H1 (cell line): ENCODE measurements around the gene POM121L2. TPM values are rescaled to one million over a fixed set of nuclear protein-coding genes. Genes with fewer than 3 reads are reported as not detected.

Source experiments
- CTCF ChIA-PET: fragments of 300-600 bp; sonication (Branson Sonifier 250); formaldehyde crosslinking; loops from one replicate; lab custom pipeline; 2021; ENCODE audit not compliant: partially characterized antibody; lab: Charles Lee
- POLR2A ChIA-PET: fragments of 300-600 bp; sonication (Branson Sonifier 250); formaldehyde crosslinking; loops from one replicate; lab custom pipeline; 2021; ENCODE audit warnings: inconsistent platforms; ENCODE audit not compliant: partially characterized antibody; lab: Charles Lee
- DNase-seq, 2 experiments: peaks; one replicate each; pipeline versions ENCODE4 v3.0.0 to v3.0.0-alpha.2; 2010 to 2022; ENCODE audit warnings: low spot score in 2 of 2, low read depth in 1 of 2, mixed read lengths in 1 of 2
- FAIRE-seq: peaks from 2 replicates; lab custom pipeline; 2011; peaks lifted over from hg19 to GRCh38; lab: Jason Lieb, UNC
- H2AFZ ChIP-seq: 2 replicates; pipeline ENCODE4 v1.8.1; 2012; ENCODE audit warnings: low read length, inconsistent platforms
- H2AK5ac ChIP-seq: 2 replicates; pipeline ENCODE4 v1.6.1; 2013; ENCODE audit warnings: low read depth, low read length
- H2BK120ac ChIP-seq: replicated peaks from 2 replicates; pipeline ENCODE3; 2013; ENCODE audit warnings: low read depth, low read length, inconsistent platforms
- H2BK12ac ChIP-seq: 2 replicates; pipeline ENCODE4 v1.6.1; 2013; ENCODE audit warnings: low read depth, low read length
- H2BK15ac ChIP-seq: 2 replicates; pipeline ENCODE4 v1.6.1; 2013; ENCODE audit warnings: low read length
- H2BK20ac ChIP-seq: 2 replicates; pipeline ENCODE4 v1.6.1; 2013; ENCODE audit warnings: low read length
- H2BK5ac ChIP-seq: 2 replicates; pipeline ENCODE4 v1.6.1; 2013; ENCODE audit warnings: low read depth, low read length
- H3K14ac ChIP-seq: 2 replicates; pipeline ENCODE4 v1.6.1; 2013; ENCODE audit warnings: inconsistent platforms; ENCODE audit not compliant: insufficient read length
- H3K18ac ChIP-seq: 2 replicates; pipeline ENCODE4 v1.6.1; 2013; ENCODE audit warnings: low read length; ENCODE audit errors: extremely low read depth
- H3K23ac ChIP-seq: 2 replicates; pipeline ENCODE4 v1.6.1; 2013; ENCODE audit warnings: inconsistent platforms; ENCODE audit not compliant: insufficient read length
- H3K23me2 ChIP-seq: 2 replicates; pipeline ENCODE4 v1.6.1; 2013; ENCODE audit warnings: low read depth, low read length
- H3K27ac ChIP-seq: 2 replicates; pipeline ENCODE4 v1.6.1; 2011; ENCODE audit warnings: low read depth, low read length, inconsistent platforms
- H3K27me3 ChIP-seq, 4 experiments: replicated peaks in 1 of 4; 1 replicate in 1 of 4; 2 replicates in 3 of 4; pipeline versions ENCODE4 v1.6.1 to v1.8.1; 2011 to 2013; ENCODE audit warnings: low read length in 3 of 4, mild to moderate bottlenecking in 3 of 4, inconsistent platforms in 2 of 4, mixed read lengths in 2 of 4, moderate library complexity in 1 of 4; ENCODE audit not compliant: control insufficient read depth in 3 of 4, insufficient read depth in 3 of 4; ENCODE audit errors: extremely low read depth in 1 of 4
- H3K36me3 ChIP-seq, 4 experiments: 2 replicates each; pipeline versions ENCODE4 v1.6.1 to v1.8.1; 2011 to 2013; ENCODE audit warnings: mild to moderate bottlenecking in 4 of 4, low read length in 3 of 4, moderate library complexity in 2 of 4, control low read depth in 1 of 4, inconsistent platforms in 1 of 4; ENCODE audit not compliant: insufficient read depth in 4 of 4, control insufficient read depth in 2 of 4
- H3K4ac ChIP-seq: replicated peaks from 2 replicates; pipeline ENCODE3; 2013; ENCODE audit warnings: low read length, low read depth, mixed read lengths, inconsistent platforms; ENCODE audit not compliant: insufficient read length
- H3K4me1 ChIP-seq, 4 experiments: replicated peaks in 1 of 4; 1 replicate in 1 of 4; 2 replicates in 3 of 4; pipeline versions ENCODE4 v1.6.1 to v1.8.1; 2011 to 2013; ENCODE audit warnings: low read length in 3 of 4, inconsistent platforms in 2 of 4, mixed read lengths in 1 of 4; ENCODE audit not compliant: insufficient read depth in 4 of 4, control insufficient read depth in 3 of 4
- H3K4me2 ChIP-seq, 2 experiments: 2 replicates each; pipeline versions ENCODE4 v1.6.1 to v1.8.1; 2011 to 2013; ENCODE audit warnings: low read depth in 2 of 2, low read length in 2 of 2, control low read depth in 1 of 2, inconsistent platforms in 1 of 2, mild to moderate bottlenecking in 1 of 2; ENCODE audit not compliant: insufficient read depth in 1 of 2
- H3K4me3 ChIP-seq, 4 experiments: fragments of 200-600, 300-600 bp in 1 of 4; sonication (generic), shearing (Covaris generic), sonication (Bioruptor Twin) in 1 of 4; 2 replicates each; pipeline versions ENCODE4 v1.5.1 to v1.8.1; 2011 to 2016; ENCODE audit warnings: low read length in 4 of 4, low read depth in 3 of 4, control low read depth in 2 of 4, inconsistent platforms in 2 of 4, mild to moderate bottlenecking in 2 of 4, mixed read lengths in 1 of 4, moderate library complexity in 1 of 4; ENCODE audit not compliant: insufficient read depth in 2 of 4; ENCODE audit errors: extremely low read depth in 1 of 4
- H3K56ac ChIP-seq: replicated peaks from 2 replicates; pipeline ENCODE3; 2013; ENCODE audit warnings: low read depth, mild to moderate bottlenecking, mixed read lengths, low read length, inconsistent platforms; ENCODE audit not compliant: insufficient read length
- H3K79me1 ChIP-seq: 2 replicates; pipeline ENCODE4 v1.6.1; 2013; ENCODE audit warnings: low read depth, low read length, control low read depth
- H3K79me2 ChIP-seq, 2 experiments: 2 replicates each; pipeline versions ENCODE4 v1.6.1 to v1.8.1; 2012 to 2013; ENCODE audit warnings: low read length in 2 of 2, mild to moderate bottlenecking in 2 of 2, inconsistent platforms in 1 of 2; ENCODE audit not compliant: insufficient read depth in 2 of 2, control insufficient read depth in 1 of 2
- H3K9ac ChIP-seq, 4 experiments: replicated peaks in 1 of 4; 1 replicate in 1 of 4; 2 replicates in 3 of 4; pipeline versions ENCODE4 v1.6.1 to v1.8.1; 2011 to 2013; ENCODE audit warnings: low read depth in 3 of 4, low read length in 3 of 4, control low read depth in 2 of 4, mild to moderate bottlenecking in 2 of 4, moderate library complexity in 2 of 4, inconsistent platforms in 1 of 4; ENCODE audit errors: extremely low read depth in 1 of 4
- H3K9me3 ChIP-seq, 2 experiments: 2 replicates each; pipeline versions ENCODE4 v1.6.1 to v1.8.1; 2012 to 2013; ENCODE audit warnings: mild to moderate bottlenecking in 2 of 2, moderate library complexity in 2 of 2, control low read depth in 1 of 2, inconsistent platforms in 1 of 2, low read depth in 1 of 2, low read length in 1 of 2, mixed read lengths in 1 of 2; ENCODE audit not compliant: insufficient read depth in 2 of 2
- H4K20me1 ChIP-seq, 2 experiments: replicated peaks in 1 of 2; 2 replicates each; pipeline versions ENCODE3 to v1.8.1; 2011 to 2013; ENCODE audit warnings: inconsistent platforms in 2 of 2, low read length in 2 of 2, mild to moderate bottlenecking in 1 of 2; ENCODE audit not compliant: insufficient read depth in 2 of 2, control insufficient read depth in 1 of 2
- H4K5ac ChIP-seq: 2 replicates; pipeline ENCODE4 v1.6.1; 2013; ENCODE audit warnings: low read length, low read depth, mixed read lengths, inconsistent platforms; ENCODE audit not compliant: insufficient read length
- H4K8ac ChIP-seq: 2 replicates; pipeline ENCODE4 v1.8.0; 2013; ENCODE audit warnings: mild to moderate bottlenecking, moderate library complexity, low read length, inconsistent platforms; ENCODE audit not compliant: insufficient read depth; ENCODE audit errors: extremely low read depth
- H4K91ac ChIP-seq: replicated peaks from 2 replicates; pipeline ENCODE3; 2013; ENCODE audit warnings: low read length, mixed read lengths, inconsistent platforms; ENCODE audit not compliant: insufficient read length
- ASH2L ChIP-seq: fragments of 200-600, 300-600 bp; sonication (generic); IDR thresholded peaks from one replicate; pipeline ENCODE4 v1.7.1; 2017; ENCODE audit warnings: low read length
- BACH1 ChIP-seq: IDR thresholded peaks from 2 replicates; pipeline ENCODE4 v1.6.1; 2012; ENCODE audit warnings: low read length, improper control_type of control experiment
- KDM1A ChIP-seq: fragments of 200-600, 300-600 bp; sonication (generic); IDR thresholded peaks from 2 replicates; pipeline ENCODE4 v1.7.1; 2016; ENCODE audit warnings: mild to moderate bottlenecking, low read length, borderline replicate concordance
- KDM4A ChIP-seq: IDR thresholded peaks from one replicate; pipeline ENCODE4 v1.7.1; 2012; ENCODE audit warnings: low read depth, mild to moderate bottlenecking, moderate library complexity, low read length, inconsistent platforms; ENCODE audit not compliant: severe bottlenecking
- POLR2AphosphoS5 ChIP-seq: IDR thresholded peaks from 2 replicates; pipeline ENCODE4 v1.6.1; 2011; ENCODE audit warnings: low read depth, low read length
- RBBP5 ChIP-seq: IDR thresholded peaks from 2 replicates; pipeline ENCODE4 v1.7.1; 2012; ENCODE audit warnings: low read depth, mild to moderate bottlenecking, inconsistent platforms, low read length, moderate library complexity, borderline replicate concordance
- RXRA ChIP-seq: IDR thresholded peaks from 2 replicates; pipeline ENCODE4 v1.6.1; 2011; ENCODE audit warnings: low read depth, mild to moderate bottlenecking, low read length, moderate library complexity; ENCODE audit not compliant: insufficient read depth
- SIX5 ChIP-seq: IDR thresholded peaks from 2 replicates; pipeline ENCODE4 v1.6.1; 2011; ENCODE audit warnings: mild to moderate bottlenecking, low read depth, low read length
- TBP ChIP-seq: IDR thresholded peaks from 2 replicates; pipeline ENCODE4 v1.6.1; 2011; ENCODE audit warnings: low read depth, low read length, improper control_type of control experiment
- WGBS, 2 experiments: shearing (Covaris generic) in 1 of 2; methylation state at CpG; one replicate each; pipeline versions ENCODE4 v1.1.6 to v1.1.7; 2013 to 2015; ENCODE audit warnings: low lambda C conversion rate in 2 of 2, mixed read lengths in 2 of 2, inconsistent platforms in 1 of 2, low coverage in 1 of 2, missing lambda C conversion rate in 1 of 2; ENCODE audit not compliant: insufficient replicate concordance in 2 of 2, insufficient coverage in 1 of 2, insufficient read length in 1 of 2; ENCODE audit errors: extremely low coverage in 1 of 2, missing lambda C conversion rate in 1 of 2; 5-methylcytosine and 5-hydroxymethylcytosine counted together
- polyA plus RNA-seq, 7 experiments: library from polyadenylated mRNA; depleted of rRNA in 3 of 7; stranded (reverse) in 5 of 7; unstranded in 2 of 7; fragments of >200 nt in 5 of 7; fragments of 200-250 nt in 2 of 7; gene quantifications; 1 replicate in 5 of 7; 2 replicates in 1 of 7; 4 replicates in 1 of 7; pipeline versions ENCODE4 v1.2.1 to v1.2.3, GENCODE V29; 2011 to 2013; ENCODE audit warnings: missing spikeins in 2 of 7, mixed read lengths in 2 of 7
- total RNA-seq: library from RNA; stranded (reverse); fragmentation: NEBNext Ultra II Directional; extraction: Animal tissue kit (Norgen Biotek cat#: 25700); gene quantifications from 2 replicates; pipeline ENCODE4 v1.2.1, GENCODE V29; 2021

Gene POM121L2
- total and polyA plus RNA-seq, 2 of the 8 experiments (the other 6 are each of a cell fraction or from before 2014, with no cell fraction given) = 0.05 to 0.09 TPM

GRCh38 chr6:27275025-27275956 is 36.8 kb downstream of the POM121L2 start:
- Histone ChIP-seq H3K18ac (no peak overlapping the region), H3K4me1 (no peaks in the 10 kb centered on the region), H2BK20ac (no peak overlapping the region), H3K9me3 (no peaks in the 10 kb centered on the region), H2BK15ac (no peak overlapping the region), H4K8ac (no peak overlapping the region), H2BK120ac (no peak overlapping the region), H3K27ac (no peak overlapping the region), H4K91ac (no peak overlapping the region), H3K23me2 (peaks cover 5% of the 10 kb centered on the region), H4K5ac (no peak overlapping the region), H4K20me1 (no peaks in the 10 kb centered on the region), H3K79me1 (no peaks in the 10 kb centered on the region), H3K79me2 (no peaks in the 10 kb centered on the region), H3K9ac (peak overlapping the region in 2 of 4 experiments; percentile 20 to 56; a peak in 4 of 7 replicates), H2AK5ac (no peak overlapping the region), H3K23ac (no peak overlapping the region), H2AFZ (peak overlapping the region; percentile 89), H3K14ac (no peak overlapping the region), H3K56ac (no peak overlapping the region), H3K4me3 (peak overlapping the region; percentile 58 to 72 (median 68)), H2BK12ac (no peak overlapping the region), H2BK5ac (no peak overlapping the region), H3K4me2 (peak overlapping the region; percentile 63 to 68), H3K4ac (no peak overlapping the region), H3K27me3 (peaks cover 0 to 3% (median 1%) of the 10 kb centered on the region in 4 experiments; a peak in 3 of 7 replicates), H3K36me3 (no peaks in the 10 kb centered on the region)
- POLR2A ChIA-PET = interaction anchor here (1.1 to 1.4 kb wide), 2 partner anchors 21 to 532 kb away, joined by 3 to 7 read pairs; a partner anchor contains a TSS
- peak; percentile 88 for FAIRE-seq
- TF ChIP-seq SIX5 (no peak), KDM1A (peak; percentile 37; the same call in 1 of the 2 replicates), TBP (peak; percentile 96), RBBP5 (0 out of 2 replicates have a peak, but pooled peaks have one; percentile 45), ASH2L (peak; percentile 58), RXRA (no peak), KDM4A (peak; percentile 29), POLR2AphosphoS5 (no peak), BACH1 (no peak)
- CTCF ChIA-PET = interaction anchor here (0.6 to 2.5 kb wide), 6 partner anchors 14 to 413 kb away, joined by 3 to 6 read pairs (median 4); partner anchors contain the start of gene POM121L2
- peak in 1 of 2 experiments; percentile 85 for DNase-seq
- WGBS, 2 experiments = 14% methylated on average over 36 of the region's 36 CpGs; no CpG with 5 or more reads in 1 of the 2 experiments
